ENCODE measurements around the gene OR10D3.
"Not testable (repeated sequence)": the region's sequence is repeated elsewhere in the genome, so short reads cannot be mapped to it uniquely, and the experiment has no call there.

Gene OR10D3

GRCh38 chr11:124183068-124183467 lies at the start of gene OR10D3:
Gene OR10D3 (plus strand): TSS chr11:124183345. CDS start chr11:124185270, 1,925 bp downstream.
- no peak for DNase-seq

- no peak for DNase-seq
Measured at GRCh38 chr11:124143034-124143433, 40.1 kb upstream of the OR10D3 start.

GRCh38 chr11:124147951-124148350 lies 35.2 kb upstream of the OR10D3 start:
- no peak for DNase-seq

GRCh38 chr11:124150684-124151083 lies 32.5 kb upstream of the OR10D3 start:
- DNase-seq = no peak

GRCh38 chr11:124152770-124153407 lies 30.3 kb upstream of the OR10D3 start:
- DNase-seq = no peak

GRCh38 chr11:124153821-124154220 lies 29.3 kb upstream of the OR10D3 start:
- no peak for DNase-seq

- no peak for DNase-seq
Measured at GRCh38 chr11:124159481-124159880, 23.7 kb upstream of the OR10D3 start.

GRCh38 chr11:124160986-124161385 lies 22.2 kb upstream of the OR10D3 start:
- no peak for DNase-seq

- no peak for DNase-seq
Measured at GRCh38 chr11:124167826-124168231, 15.3 kb upstream of the OR10D3 start.

- no peak for DNase-seq
Measured at GRCh38 chr11:124168796-124169195, 14.3 kb upstream of the OR10D3 start.

- DNase-seq = not testable (repeated sequence)
Measured at GRCh38 chr11:124170315-124170714, 12.8 kb upstream of the OR10D3 start.

- DNase-seq = no peak
Measured at GRCh38 chr11:124170801-124171586, 12.2 kb upstream of the OR10D3 start.

GRCh38 chr11:124172101-124172500 lies 11.0 kb upstream of the OR10D3 start:
- no peak for DNase-seq

GRCh38 chr11:124172599-124172998 lies 10.5 kb upstream of the OR10D3 start:
- DNase-seq = no peak

- peak; percentile 84 for DNase-seq
Measured at GRCh38 chr11:124174001-124174583, 9.1 kb upstream of the OR10D3 start.

GRCh38 chr11:124176925-124177715 lies 6.0 kb upstream of the OR10D3 start:
- DNase-seq = no peak

GRCh38 chr11:124179310-124179709 lies 3.8 kb upstream of the OR10D3 start:
- no peak for DNase-seq

- no peak for DNase-seq
Measured at GRCh38 chr11:124190298-124191139, 7.4 kb downstream of the OR10D3 start.

GRCh38 chr11:124193221-124194010 lies 10.3 kb downstream of the OR10D3 start:
- no peak for DNase-seq

GRCh38 chr11:124194293-124195188 lies 11.4 kb downstream of the OR10D3 start:
- no peak for DNase-seq

All from NCI-H2029 (cell line).